Esophagus muscularis mucosa (tissue), 4 donors: ENCODE data around the gene CTCF.

Experiments
- EP300 ChIP-seq: sonication (generic); formaldehyde crosslinking; IDR thresholded peaks from one replicate; pipeline ENCODE4 v1.6.1; 2017; ENCODE audit warnings: antibody characterized with exemption
- POLR2A ChIP-seq: fragments of 450-650 bp; IDR thresholded peaks from one replicate; pipeline ENCODE4 v1.6.1; 2017; ENCODE audit warnings: antibody characterized with exemption, moderate library complexity, mild to moderate bottlenecking, low read depth
- TF ChIP-seq, protein P1 (sequence below), 3 experiments: fragments of 200-600 bp in 2 of 3; fragments of 450-650 bp in 1 of 3; sonication (generic) in 2 of 3; IDR thresholded peaks; one replicate each; pipeline ENCODE4 v1.5.1; 2017 to 2019; ENCODE audit warnings: antibody characterized with exemption in 3 of 3, mild to moderate bottlenecking in 2 of 3, moderate library complexity in 1 of 3

DNA sequence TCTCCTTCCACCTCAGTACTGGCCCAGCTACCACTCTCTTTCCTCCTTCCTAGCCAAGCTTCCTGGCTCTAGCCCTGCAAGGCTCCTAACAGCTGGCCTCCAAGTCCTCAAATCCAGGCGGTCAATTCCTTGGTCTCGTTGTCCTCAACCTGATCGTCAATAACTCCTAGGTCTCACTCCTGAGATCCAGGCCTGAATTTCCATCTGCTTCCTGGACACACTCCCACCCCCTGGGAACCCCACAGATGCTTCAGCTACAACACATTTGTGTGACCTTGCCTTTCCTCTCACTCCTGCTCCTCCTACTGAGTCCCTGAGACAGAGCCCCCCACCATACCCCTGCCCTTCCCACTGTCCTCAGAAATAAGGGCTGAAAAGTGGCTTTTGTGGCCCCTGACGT lies 101.9 kb downstream of the CTCF start:
- TF ChIP-seq, protein P1, sequence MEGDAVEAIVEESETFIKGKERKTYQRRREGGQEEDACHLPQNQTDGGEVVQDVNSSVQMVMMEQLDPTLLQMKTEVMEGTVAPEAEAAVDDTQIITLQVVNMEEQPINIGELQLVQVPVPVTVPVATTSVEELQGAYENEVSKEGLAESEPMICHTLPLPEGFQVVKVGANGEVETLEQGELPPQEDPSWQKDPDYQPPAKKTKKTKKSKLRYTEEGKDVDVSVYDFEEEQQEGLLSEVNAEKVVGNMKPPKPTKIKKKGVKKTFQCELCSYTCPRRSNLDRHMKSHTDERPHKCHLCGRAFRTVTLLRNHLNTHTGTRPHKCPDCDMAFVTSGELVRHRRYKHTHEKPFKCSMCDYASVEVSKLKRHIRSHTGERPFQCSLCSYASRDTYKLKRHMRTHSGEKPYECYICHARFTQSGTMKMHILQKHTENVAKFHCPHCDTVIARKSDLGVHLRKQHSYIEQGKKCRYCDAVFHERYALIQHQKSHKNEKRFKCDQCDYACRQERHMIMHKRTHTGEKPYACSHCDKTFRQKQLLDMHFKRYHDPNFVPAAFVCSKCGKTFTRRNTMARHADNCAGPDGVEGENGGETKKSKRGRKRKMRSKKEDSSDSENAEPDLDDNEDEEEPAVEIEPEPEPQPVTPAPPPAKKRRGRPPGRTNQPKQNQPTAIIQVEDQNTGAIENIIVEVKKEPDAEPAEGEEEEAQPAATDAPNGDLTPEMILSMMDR (IDR thresholded peaks at IDR 0.05) = no peak
- TF ChIP-seq EP300 (no peak), POLR2A (no peak)
